Neural progenitor cell (in vitro differentiated cells): ENCODE data around the gene C9. TPM values are rescaled to one million over a fixed set of nuclear protein-coding genes. Genes with fewer than 3 reads are reported as not detected.

Source experiments
- DNase-seq: peaks from one replicate; pipeline ENCODE4 v3.0.0-alpha.2; 2016; ENCODE audit warnings: low spot score
- H2AFZ ChIP-seq: fragments of 200-600 bp; sonication (generic); replicated peaks from 2 replicates; pipeline ENCODE4 v1.6.1; 2016; ENCODE audit warnings: antibody characterized with exemption
- H3F3A ChIP-seq: fragments of 200-600 bp; sonication (generic); 2 replicates; pipeline ENCODE4 v1.6.1; 2016; ENCODE audit warnings: antibody characterized with exemption, low read depth
- H3K27ac ChIP-seq: fragments of 200-600 bp; sonication (generic); 2 replicates; pipeline ENCODE4 v1.5.1; 2016; ENCODE audit warnings: mild to moderate bottlenecking
- H3K27me3 ChIP-seq: fragments of 200-600 bp; sonication (generic); 2 replicates; pipeline ENCODE4 v1.6.1; 2016; ENCODE audit warnings: mild to moderate bottlenecking, moderate library complexity
- H3K36me3 ChIP-seq: fragments of 200-600 bp; sonication (generic); 2 replicates; pipeline ENCODE4 v1.5.1; 2016
- H3K4me1 ChIP-seq: fragments of 200-600 bp; sonication (generic); 2 replicates; pipeline ENCODE4 v1.6.1; 2016; ENCODE audit warnings: mixed run types
- H3K4me2 ChIP-seq: fragments of 200-600 bp; sonication (generic); 2 replicates; pipeline ENCODE4 v1.6.1; 2016
- H3K4me3 ChIP-seq: fragments of 200-600 bp; sonication (generic); 2 replicates; pipeline ENCODE4 v1.5.1; 2016
- H3K79me2 ChIP-seq: fragments of 200-600 bp; sonication (generic); 2 replicates; pipeline ENCODE4 v1.6.1; 2016; ENCODE audit warnings: low read depth
- H3K9ac ChIP-seq: fragments of 200-600 bp; sonication (generic); 2 replicates; pipeline ENCODE4 v1.6.1; 2016
- H3K9me3 ChIP-seq: fragments of 200-600 bp; sonication (generic); 2 replicates; pipeline ENCODE4 v1.5.1; 2016; ENCODE audit warnings: low read depth
- H4K20me1 ChIP-seq: fragments of 200-600 bp; sonication (generic); 2 replicates; pipeline ENCODE4 v1.6.1; 2016; ENCODE audit warnings: low read depth
- H3K27ac Mint-ChIP-seq: 3 replicates; pipeline ENCODE4 v1.8.0; 2021; ENCODE audit warnings: mixed read lengths
- H3K27me3 Mint-ChIP-seq: 2 replicates; pipeline ENCODE4 v1.8.0; 2022; ENCODE audit warnings: low read depth, mild to moderate bottlenecking, inconsistent platforms, moderate library complexity, mixed read lengths; ENCODE audit not compliant: insufficient read depth
- H3K36me3 Mint-ChIP-seq: 3 replicates; pipeline ENCODE4 v1.8.0; 2021; ENCODE audit warnings: mixed read lengths
- H3K4me1 Mint-ChIP-seq: 3 replicates; pipeline ENCODE4 v1.8.0; 2021; ENCODE audit warnings: mixed read lengths
- H3K4me3 Mint-ChIP-seq: 3 replicates; pipeline ENCODE4 v1.8.0; 2021; ENCODE audit warnings: mild to moderate bottlenecking, moderate library complexity, mixed read lengths
- H3K9me3 Mint-ChIP-seq: 3 replicates; pipeline ENCODE4 v1.8.0; 2020; ENCODE audit warnings: mixed read lengths
- EZH2 ChIP-seq: fragments of 200-600 bp; sonication (generic); IDR thresholded peaks from 2 replicates; pipeline ENCODE4 v1.6.1; 2017; ENCODE audit warnings: antibody characterized with exemption, mild to moderate bottlenecking, moderate library complexity
- EZH2phosphoT487 ChIP-seq: fragments of 200-600 bp; sonication (generic); IDR thresholded peaks from 2 replicates; pipeline ENCODE4 v1.6.1; 2017; ENCODE audit warnings: antibody characterized with exemption
- total RNA-seq: library from RNA; depleted of rRNA; stranded (reverse); fragments of >200 nt; gene quantifications from 2 replicates; pipeline ENCODE4 v1.2.3, GENCODE V29; 2015; ENCODE audit warnings: low replicate concordance
- TF ChIP-seq, protein P1 (sequence below): fragments of 200-600 bp; sonication (generic); IDR thresholded peaks from 2 replicates; pipeline ENCODE4 v1.5.1; 2017; ENCODE audit warnings: antibody characterized with exemption, mild to moderate bottlenecking

Gene C9
- total RNA-seq, 1 donor from 2014 or later: not detected

- H3K4me1 ChIP-seq: no peaks in the 10 kb centered on the region
- H3F3A ChIP-seq: no peaks in the 10 kb centered on the region
- Mint-ChIP-seq H3K4me3 (no peak overlapping the region), H3K4me1 (no peaks in the 10 kb centered on the region), H3K9me3 (no peaks in the 10 kb centered on the region), H3K27ac (no peak overlapping the region), H3K36me3 (no peaks in the 10 kb centered on the region), H3K27me3 (peaks cover 2% of the 10 kb centered on the region)
- no peak overlapping the region for H3K4me3 ChIP-seq
- no peaks in the 10 kb centered on the region for H3K27me3 ChIP-seq
- TF ChIP-seq EZH2 (no peak), EZH2phosphoT487 (no peak)
- TF ChIP-seq, protein P1, sequence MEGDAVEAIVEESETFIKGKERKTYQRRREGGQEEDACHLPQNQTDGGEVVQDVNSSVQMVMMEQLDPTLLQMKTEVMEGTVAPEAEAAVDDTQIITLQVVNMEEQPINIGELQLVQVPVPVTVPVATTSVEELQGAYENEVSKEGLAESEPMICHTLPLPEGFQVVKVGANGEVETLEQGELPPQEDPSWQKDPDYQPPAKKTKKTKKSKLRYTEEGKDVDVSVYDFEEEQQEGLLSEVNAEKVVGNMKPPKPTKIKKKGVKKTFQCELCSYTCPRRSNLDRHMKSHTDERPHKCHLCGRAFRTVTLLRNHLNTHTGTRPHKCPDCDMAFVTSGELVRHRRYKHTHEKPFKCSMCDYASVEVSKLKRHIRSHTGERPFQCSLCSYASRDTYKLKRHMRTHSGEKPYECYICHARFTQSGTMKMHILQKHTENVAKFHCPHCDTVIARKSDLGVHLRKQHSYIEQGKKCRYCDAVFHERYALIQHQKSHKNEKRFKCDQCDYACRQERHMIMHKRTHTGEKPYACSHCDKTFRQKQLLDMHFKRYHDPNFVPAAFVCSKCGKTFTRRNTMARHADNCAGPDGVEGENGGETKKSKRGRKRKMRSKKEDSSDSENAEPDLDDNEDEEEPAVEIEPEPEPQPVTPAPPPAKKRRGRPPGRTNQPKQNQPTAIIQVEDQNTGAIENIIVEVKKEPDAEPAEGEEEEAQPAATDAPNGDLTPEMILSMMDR: no peak
- H3K36me3 ChIP-seq: no peaks in the 10 kb centered on the region
- no peaks in the 10 kb centered on the region for H3K79me2 ChIP-seq
- H2AFZ ChIP-seq: no peak overlapping the region
- no peaks in the 10 kb centered on the region for H4K20me1 ChIP-seq
- H3K9me3 ChIP-seq: no peaks in the 10 kb centered on the region
- no peak overlapping the region for H3K9ac ChIP-seq
- no peak overlapping the region for H3K27ac ChIP-seq
- DNase-seq: no peak
- no peak overlapping the region for H3K4me2 ChIP-seq
Observed at GRCh38 chr5:39367711-39368110, 3.4 kb upstream of the C9 start.

DNA sequence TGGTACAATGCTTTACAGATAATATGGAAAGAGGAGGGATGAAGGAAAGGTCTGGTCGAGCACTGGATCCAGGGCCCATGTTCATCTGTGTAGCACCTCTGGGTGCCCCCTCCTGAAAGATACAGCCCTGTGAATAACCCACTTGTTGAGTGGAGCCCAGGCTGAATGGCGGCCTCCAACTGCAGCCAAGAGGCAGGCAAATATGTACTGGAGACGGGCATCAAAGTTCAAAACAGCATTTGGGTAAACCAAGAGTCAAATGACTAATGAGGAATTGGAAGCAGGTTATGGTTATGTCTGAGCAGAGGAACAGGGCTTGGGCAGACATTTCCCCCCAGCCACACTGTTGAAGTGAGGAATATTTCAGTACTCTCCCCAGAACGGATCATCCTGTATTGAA is 1.1 kb downstream of the C9 start:
- Histone ChIP-seq H3K4me1 (no peaks in the 10 kb centered on the region), H3K4me3 (no peak overlapping the region), H3F3A (no peaks in the 10 kb centered on the region), H3K4me2 (no peak overlapping the region), H3K36me3 (no peaks in the 10 kb centered on the region), H2AFZ (no peak overlapping the region), H3K79me2 (no peaks in the 10 kb centered on the region), H3K27me3 (no peaks in the 10 kb centered on the region), H3K9ac (no peak overlapping the region), H3K9me3 (no peaks in the 10 kb centered on the region), H4K20me1 (no peaks in the 10 kb centered on the region), H3K27ac (no peak overlapping the region)
- TF ChIP-seq EZH2phosphoT487 (no peak), EZH2 (no peak)
- TF ChIP-seq, protein P1: no peak
- no peaks in the 10 kb centered on the region for H3K4me1 Mint-ChIP-seq
- H3K36me3 Mint-ChIP-seq: no peaks in the 10 kb centered on the region
- no peak for DNase-seq
- no peak overlapping the region for H3K27ac Mint-ChIP-seq
- peaks cover 2% of the 10 kb centered on the region for H3K27me3 Mint-ChIP-seq
- H3K9me3 Mint-ChIP-seq: no peaks in the 10 kb centered on the region
- no peak overlapping the region for H3K4me3 Mint-ChIP-seq

GRCh38 chr5:39362646-39363045 is 1.6 kb downstream of the C9 start:
- Histone ChIP-seq H3K9me3 (no peaks in the 10 kb centered on the region), H3K4me1 (no peaks in the 10 kb centered on the region), H3K9ac (no peak overlapping the region), H4K20me1 (no peaks in the 10 kb centered on the region), H2AFZ (no peak overlapping the region), H3K4me2 (no peak overlapping the region), H3F3A (no peaks in the 10 kb centered on the region), H3K36me3 (no peaks in the 10 kb centered on the region), H3K79me2 (no peaks in the 10 kb centered on the region), H3K4me3 (no peak overlapping the region), H3K27ac (no peak overlapping the region), H3K27me3 (no peaks in the 10 kb centered on the region)
- Mint-ChIP-seq H3K4me3 (no peak overlapping the region), H3K27ac (no peak overlapping the region), H3K9me3 (no peaks in the 10 kb centered on the region), H3K36me3 (no peaks in the 10 kb centered on the region), H3K4me1 (no peaks in the 10 kb centered on the region), H3K27me3 (peaks cover 2% of the 10 kb centered on the region)
- DNase-seq: no peak
- TF ChIP-seq EZH2phosphoT487: no peak

DNA sequence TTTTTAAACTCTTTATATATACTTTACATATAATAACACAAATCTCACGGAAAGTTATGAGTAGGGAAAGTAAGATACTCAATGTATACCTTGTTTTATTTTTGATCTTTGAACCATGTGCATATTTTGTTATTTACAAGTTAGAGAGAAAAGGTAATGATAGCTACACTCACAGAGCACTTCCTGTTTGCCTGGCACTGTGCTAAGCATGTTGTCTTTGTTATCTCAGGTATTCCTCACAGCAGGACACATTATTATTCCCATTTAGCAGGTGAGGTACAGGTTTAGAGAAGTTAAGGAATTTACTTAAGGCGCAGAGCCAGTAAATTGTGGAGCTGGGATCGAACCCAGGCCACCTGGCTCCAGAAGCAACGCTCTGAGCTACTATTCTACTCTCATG is 3.0 kb downstream of the C9 start:
- H3K4me1 Mint-ChIP-seq: no peaks in the 10 kb centered on the region
- TF ChIP-seq EZH2phosphoT487: no peak
- TF ChIP-seq, protein P1: no peak
- TF ChIP-seq EZH2: no peak
- Histone ChIP-seq H3K27me3 (no peaks in the 10 kb centered on the region), H3K4me1 (no peaks in the 10 kb centered on the region), H3K4me2 (no peak overlapping the region), H3K36me3 (no peaks in the 10 kb centered on the region), H3K79me2 (no peaks in the 10 kb centered on the region), H3F3A (no peaks in the 10 kb centered on the region), H3K9me3 (no peaks in the 10 kb centered on the region), H3K9ac (no peak overlapping the region), H2AFZ (no peak overlapping the region), H4K20me1 (no peaks in the 10 kb centered on the region), H3K27ac (no peak overlapping the region), H3K4me3 (no peak overlapping the region)
- DNase-seq: no peak
- no peaks in the 10 kb centered on the region for H3K36me3 Mint-ChIP-seq
- peaks cover 2% of the 10 kb centered on the region for H3K27me3 Mint-ChIP-seq
- H3K9me3 Mint-ChIP-seq: no peaks in the 10 kb centered on the region
- no peak overlapping the region for H3K27ac Mint-ChIP-seq
- H3K4me3 Mint-ChIP-seq: no peak overlapping the region
